Activated CD8-positive, alpha-beta memory T cell treated with anti-CD3 and anti-CD28 coated beads, Interleukin-2, amount 10 ng/mL, durations not matched to agents 7 days and 5 days (primary cell): ENCODE measurements around the gene PAK2. TPM values are rescaled to one million over a fixed set of nuclear protein-coding genes. Genes with fewer than 3 reads are reported as not detected.
A peak's percentile ranks its signal among the peaks of the same experiment; 100 is the strongest.
"Not testable (repeated sequence)": the region's sequence is repeated elsewhere in the genome, so short reads cannot be mapped to it uniquely, and the experiment has no call there.

Experiments used
- ATAC-seq: fragments of 150-1000 bp; cut with Tn5 transposase; one replicate; pipeline ENCODE4 v1.10.0; 2021; ENCODE audit warnings: moderate library complexity
- CTCF ChIA-PET: fragments of 350-600 bp; sonication (Branson Sonifier 250); formaldehyde crosslinking; loops from one replicate; lab custom pipeline; 2021; ENCODE audit warnings: antibody characterized with exemption; lab: Charles Lee
- DNase-seq: peaks from one replicate; pipeline ENCODE4 v3.0.0-alpha.2; 2020
- H3K27ac Mint-ChIP-seq: one replicate; pipeline ENCODE4 v1.8.0; 2021; ENCODE audit warnings: mild to moderate bottlenecking, mixed read lengths
- H3K27me3 Mint-ChIP-seq: one replicate; pipeline ENCODE4 v1.8.0; 2021; ENCODE audit warnings: mixed read lengths
- H3K36me3 Mint-ChIP-seq: one replicate; pipeline ENCODE4 v1.8.0; 2021; ENCODE audit warnings: mild to moderate bottlenecking, mixed read lengths
- H3K4me1 Mint-ChIP-seq: one replicate; pipeline ENCODE4 v1.8.0; 2021; ENCODE audit warnings: mixed read lengths
- H3K4me3 Mint-ChIP-seq: one replicate; pipeline ENCODE4 v1.8.0; 2021; ENCODE audit warnings: mild to moderate bottlenecking, moderate library complexity, mixed read lengths
- H3K9me3 Mint-ChIP-seq: one replicate; pipeline ENCODE4 v1.8.0; 2022; ENCODE audit warnings: low read depth, mixed read lengths
- total RNA-seq, 2 experiments: library from RNA; stranded (reverse); gene quantifications; one replicate each; pipeline ENCODE4 v1.2.3, GENCODE V29; 2021

Gene PAK2
- total RNA-seq, 2 experiments from 2014 or later, result 86.4 to 118 TPM

GRCh38 chr3:196810963-196811581, 71.4 kb downstream of the PAK2 start:
- Mint-ChIP-seq H3K36me3 (peaks cover 61% of the 10 kb centered on the region), H3K9me3 (no peaks in the 10 kb centered on the region), H3K27ac (no peak overlapping the region), H3K4me3 (no peak overlapping the region), H3K27me3 (no peaks in the 10 kb centered on the region), H3K4me1 (peaks cover 2% of the 10 kb centered on the region)
- CTCF ChIA-PET, result no interaction called here
- ATAC-seq (no peak), DNase-seq (no peak)

- no peak for ATAC-seq
Observed at GRCh38 chr3:196812853-196813252, 73.2 kb downstream of the PAK2 start.

DNA sequence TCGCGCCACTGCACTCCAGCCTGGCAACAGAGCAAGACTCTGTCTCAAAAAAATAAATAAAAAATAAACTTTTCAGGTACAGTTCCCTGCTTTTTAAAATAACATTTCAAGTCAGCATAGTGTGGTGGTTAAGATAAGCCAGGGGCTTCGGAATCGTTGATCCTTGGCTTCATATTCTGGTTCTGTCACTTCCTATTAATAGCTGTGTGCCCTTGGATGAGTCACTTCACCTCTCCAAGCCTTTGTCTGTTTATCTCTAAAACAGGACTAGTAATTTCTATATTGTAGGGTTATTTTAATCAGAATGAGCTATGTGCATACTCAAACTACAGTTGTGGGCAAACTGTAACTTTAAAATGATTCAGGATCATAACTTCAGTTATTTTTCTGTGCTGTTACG, 74.2 kb downstream of the PAK2 start:
- DNase-seq (no peak), ATAC-seq (no peak)
- CTCF ChIA-PET, result no interaction called here
- Mint-ChIP-seq H3K4me1 (peaks cover 2% of the 10 kb centered on the region), H3K9me3 (no peaks in the 10 kb centered on the region), H3K4me3 (no peak overlapping the region), H3K27ac (no peak overlapping the region), H3K36me3 (peaks cover 47% of the 10 kb centered on the region), H3K27me3 (no peaks in the 10 kb centered on the region)

More at GRCh38 chr3:196812853-196813252, 73.2 kb downstream of the PAK2 start:
- no peak for DNase-seq
- Mint-ChIP-seq H3K9me3 (no peaks in the 10 kb centered on the region), H3K4me3 (no peak overlapping the region), H3K36me3 (peaks cover 50% of the 10 kb centered on the region), H3K27ac (no peak overlapping the region), H3K4me1 (peaks cover 2% of the 10 kb centered on the region), H3K27me3 (no peaks in the 10 kb centered on the region)
- CTCF ChIA-PET, result no interaction called here

DNA sequence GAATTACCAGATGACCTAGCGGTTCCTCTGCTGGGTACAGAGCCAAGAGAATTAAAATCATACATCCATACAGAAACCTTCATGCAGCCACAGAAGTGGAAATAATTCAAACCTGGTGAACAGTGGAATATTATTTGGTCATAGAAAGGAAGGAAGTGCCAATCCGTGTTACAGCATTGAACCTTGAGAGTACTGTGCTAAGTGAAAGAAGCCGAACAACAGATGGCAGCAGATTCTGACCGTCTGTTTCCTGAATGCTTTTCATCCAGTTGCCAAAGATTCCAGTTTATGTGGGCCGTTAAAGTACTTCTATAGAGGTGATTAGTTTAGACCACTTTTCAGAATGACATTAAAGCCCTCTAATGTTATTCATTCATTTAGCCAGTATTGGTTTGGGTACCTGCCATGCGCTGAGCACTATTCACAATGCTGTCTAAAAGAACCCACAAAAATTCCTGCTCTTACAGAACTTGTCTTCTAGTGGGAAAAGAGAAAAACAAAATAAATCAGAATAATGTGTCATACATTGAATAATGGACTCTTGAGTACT, 82.2 kb downstream of the PAK2 start:
- Mint-ChIP-seq H3K27me3 (no peaks in the 10 kb centered on the region), H3K27ac (peak overlapping the region; percentile 24), H3K9me3 (no peaks in the 10 kb centered on the region)

GRCh38 chr3:196829651-196830050, 90.0 kb downstream of the PAK2 start:
- H3K27me3 Mint-ChIP-seq, CTCF ChIA-PET, DNase-seq, H3K4me3 Mint-ChIP-seq, H3K4me1 Mint-ChIP-seq, H3K9me3 Mint-ChIP-seq, ATAC-seq: not testable (repeated sequence)
- H3K36me3 Mint-ChIP-seq, result peaks cover 15% of the 10 kb centered on the region
- peak overlapping the region; percentile 18 for H3K27ac Mint-ChIP-seq

More for the DNA sequence above, 82.2 kb downstream of the PAK2 start:
- Mint-ChIP-seq H3K4me1 (no peaks in the 10 kb centered on the region), H3K4me3 (no peak overlapping the region), H3K36me3 (peaks cover 52% of the 10 kb centered on the region)
- CTCF ChIA-PET, result interaction anchor here (2.1 kb wide), 1 partner anchor 15 kb away, joined by 6 read pairs; no protein-coding TSS in a partner anchor
- ATAC-seq, result no peak
- DNase-seq, result no peak

DNA sequence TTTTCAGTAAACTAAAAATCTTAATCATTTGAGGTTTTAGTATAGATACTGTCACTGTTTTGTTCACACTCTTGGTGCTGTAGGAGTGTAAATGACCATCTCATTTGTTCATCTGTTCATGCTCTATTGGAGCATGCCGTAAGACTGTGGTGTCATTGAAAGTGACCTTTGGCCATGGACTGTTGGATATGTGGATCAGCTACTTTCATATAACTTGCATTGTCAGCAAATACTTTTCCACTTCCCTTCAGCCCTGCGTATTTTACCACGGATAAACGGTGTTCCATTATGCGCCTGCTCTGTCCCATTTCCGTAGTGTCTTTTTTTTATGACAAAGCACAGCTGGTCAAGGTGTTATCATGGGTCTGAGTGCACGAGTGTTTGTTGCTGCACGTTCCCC, 95.4 kb downstream of the PAK2 start:
- no peaks in the 10 kb centered on the region for H3K9me3 Mint-ChIP-seq
- H3K4me1 Mint-ChIP-seq, result no peaks in the 10 kb centered on the region
- H3K27me3 Mint-ChIP-seq, result no peaks in the 10 kb centered on the region
- no peak overlapping the region for H3K4me3 Mint-ChIP-seq
- H3K36me3 Mint-ChIP-seq, result peaks cover 7% of the 10 kb centered on the region
- ATAC-seq, result no peak
- no peak for DNase-seq
- CTCF ChIA-PET, result interaction anchor here (1.1 to 6.5 kb wide), 2 partner anchors 135 to 225 kb away, joined by 3 to 53 read pairs; partner anchors contain the start of gene PIGZ
- no peak overlapping the region for H3K27ac Mint-ChIP-seq

GRCh38 chr3:196836626-196837025, 97.0 kb downstream of the PAK2 start:
- H3K4me1 Mint-ChIP-seq, H3K4me3 Mint-ChIP-seq, H3K36me3 Mint-ChIP-seq, H3K9me3 Mint-ChIP-seq, H3K27me3 Mint-ChIP-seq, H3K27ac Mint-ChIP-seq, ATAC-seq, DNase-seq: not testable (repeated sequence)
- CTCF ChIA-PET, result interaction anchor here (1.0 to 6.5 kb wide), 5 partner anchors 13 to 244 kb away, joined by 3 to 53 read pairs (median 3); partner anchors contain the start of genes MELTF and PIGZ

GRCh38 chr3:196837819-196838420, 98.3 kb downstream of the PAK2 start:
- H3K27ac Mint-ChIP-seq, result no peak overlapping the region
- H3K4me3 Mint-ChIP-seq, result no peak overlapping the region
- H3K36me3 Mint-ChIP-seq, result no peaks in the 10 kb centered on the region
- ATAC-seq (peak; percentile 91), DNase-seq (peak; percentile 82)
- CTCF ChIA-PET, result interaction anchor here (0.7 to 6.5 kb wide), 19 partner anchors 11 to 246 kb away, joined by 3 to 53 read pairs (median 4); partner anchors contain the start of genes MELTF, NCBP2, PIGZ and SENP5
- peaks cover 6% of the 10 kb centered on the region for H3K4me1 Mint-ChIP-seq
- H3K9me3 Mint-ChIP-seq, result no peaks in the 10 kb centered on the region
- no peaks in the 10 kb centered on the region for H3K27me3 Mint-ChIP-seq

GRCh38 chr3:196839351-196839750, 99.7 kb downstream of the PAK2 start:
- H3K4me1 Mint-ChIP-seq, ATAC-seq, H3K36me3 Mint-ChIP-seq, H3K9me3 Mint-ChIP-seq, H3K27ac Mint-ChIP-seq, H3K27me3 Mint-ChIP-seq, DNase-seq, H3K4me3 Mint-ChIP-seq: not testable (repeated sequence)
- CTCF ChIA-PET, result interaction anchor here (2.1 to 6.5 kb wide), 2 partner anchors 36 to 131 kb away, joined by 5 to 53 read pairs; partner anchors contain the start of gene PIGZ

DNA sequence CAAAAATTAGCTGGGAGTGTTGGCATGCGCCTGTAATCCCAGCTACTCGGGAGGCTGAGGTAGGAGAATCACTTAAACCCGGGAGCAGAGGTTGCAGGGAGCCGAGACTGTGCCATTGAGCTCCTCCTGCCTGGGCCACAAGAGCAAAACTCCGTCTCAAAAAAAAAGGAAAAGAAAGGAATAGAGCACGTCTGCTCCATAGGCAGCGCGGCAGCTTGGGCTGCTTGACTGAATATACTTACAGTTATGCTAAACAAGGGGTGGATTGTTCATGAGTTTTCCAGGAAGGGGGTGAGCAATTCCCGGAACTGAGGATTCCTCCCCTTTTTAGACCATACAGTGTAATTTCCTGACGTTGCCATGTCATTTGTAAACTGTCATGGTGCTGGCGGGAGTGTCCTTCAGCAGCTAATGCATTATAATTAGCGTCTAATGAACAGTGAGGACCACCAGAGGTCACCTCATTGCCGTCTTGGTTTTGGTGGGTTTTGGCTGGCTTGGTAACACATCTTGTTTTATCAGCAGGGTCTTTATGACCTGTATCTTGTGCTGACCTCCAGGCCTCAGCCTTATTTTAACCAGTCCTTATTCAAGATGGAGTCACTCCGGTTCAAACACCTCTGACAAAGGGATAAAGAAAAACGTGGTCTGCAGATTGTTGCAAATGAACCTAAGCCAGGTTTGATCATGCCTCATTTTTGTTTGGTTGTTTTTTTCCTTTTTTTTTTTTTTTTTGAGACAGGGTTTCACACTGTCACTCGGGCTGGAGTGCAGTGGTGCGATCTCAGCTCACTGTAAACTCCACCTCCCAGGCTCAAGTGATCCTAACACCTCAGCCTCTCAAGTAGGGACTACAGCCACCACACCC, 103.1 kb downstream of the PAK2 start:
- no peak for ATAC-seq

DNA sequence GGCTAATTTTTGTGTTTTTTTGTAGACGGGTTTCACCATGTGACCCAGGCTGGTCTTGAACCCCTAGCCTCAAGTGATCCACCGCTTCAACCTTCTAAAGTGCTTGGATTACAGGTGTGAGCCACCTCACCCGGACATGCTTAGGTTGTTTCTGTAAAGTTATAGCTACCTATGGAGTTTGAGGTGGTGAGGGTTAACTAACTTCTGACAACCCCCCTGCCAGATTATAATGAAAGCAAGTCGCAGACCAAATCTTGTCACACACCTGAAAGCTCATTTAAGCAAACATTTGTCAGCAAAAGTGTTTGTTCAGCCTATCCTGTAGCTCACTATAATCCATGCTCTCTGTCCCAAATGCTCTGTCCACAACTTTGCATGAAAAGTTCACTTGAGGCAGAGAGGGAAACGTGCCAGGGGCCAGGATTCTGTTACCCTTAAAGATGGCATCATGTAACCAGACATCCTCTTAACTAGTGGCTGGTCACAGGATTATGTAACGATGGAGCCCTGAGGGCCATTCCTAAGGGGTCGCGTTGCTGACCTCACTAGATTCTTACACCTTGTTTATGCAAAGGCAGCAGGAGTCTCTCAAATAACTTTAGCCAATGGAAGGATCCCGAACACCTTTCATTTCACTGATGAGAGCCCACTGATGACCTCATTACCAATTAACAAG, 103.9 kb downstream of the PAK2 start:
- DNase-seq (no peak), ATAC-seq (no peak)
- H3K4me3 Mint-ChIP-seq, result no peak overlapping the region
- no peak overlapping the region for H3K27ac Mint-ChIP-seq
- no peaks in the 10 kb centered on the region for H3K27me3 Mint-ChIP-seq
- peaks cover 6% of the 10 kb centered on the region for H3K4me1 Mint-ChIP-seq
- no peaks in the 10 kb centered on the region for H3K36me3 Mint-ChIP-seq
- CTCF ChIA-PET, result interaction anchor here (0.7 kb wide), 1 partner anchor 127 kb away, joined by 3 read pairs; no protein-coding TSS in a partner anchor
- peaks cover 2% of the 10 kb centered on the region for H3K9me3 Mint-ChIP-seq

More for the DNA sequence above, 103.1 kb downstream of the PAK2 start:
- Mint-ChIP-seq H3K27me3 (no peaks in the 10 kb centered on the region), H3K27ac (no peak overlapping the region), H3K36me3 (no peaks in the 10 kb centered on the region), H3K4me3 (no peak overlapping the region), H3K9me3 (no peaks in the 10 kb centered on the region), H3K4me1 (peaks cover 6% of the 10 kb centered on the region)
- CTCF ChIA-PET, result interaction anchor here (0.7 kb wide), 1 partner anchor 127 kb away, joined by 3 read pairs; no protein-coding TSS in a partner anchor
- no peak for DNase-seq
